Heart left ventricle (tissue), 16 donors: ENCODE results near the gene RPL5. TPM values are rescaled to one million over a fixed set of nuclear protein-coding genes. Genes with fewer than 3 reads are reported as not detected.
A peak's percentile ranks its signal among the peaks of the same experiment; 100 is the strongest.

Source experiments
- ATAC-seq, 4 donors: fragments of 200-7000 bp; cut with Tn5 transposase; one replicate each; pipeline ENCODE4 v1.9.1; 2020 to 2022; ENCODE audit warnings: moderate library complexity in 4 of 4, mild to moderate bottlenecking in 3 of 4, moderate number of reproducible peaks in 1 of 4
- DNase-seq, 5 donors: peaks; one replicate each; pipeline ENCODE4 v3.0.0-alpha.2; 2020
- H3K27ac ChIP-seq, 12 donors: fragments of 200-600 bp; sonication (generic) in 4 of 12; one replicate each; pipeline versions ENCODE4 v1.5.0 to v1.8.0; 2016 to 2022; ENCODE audit warnings: mild to moderate bottlenecking in 2 of 12
- H3K27me3 ChIP-seq, 9 donors: fragments of 200-600 bp; sonication (generic) in 2 of 9; one replicate each; pipeline versions ENCODE4 v1.5.1 to v1.8.0; 2016 to 2022; ENCODE audit warnings: mild to moderate bottlenecking in 3 of 9
- H3K36me3 ChIP-seq, 9 donors: fragments of 200-600 bp; sonication (generic) in 2 of 9; one replicate each; pipeline versions ENCODE4 v1.5.0 to v1.8.0; 2018 to 2022; ENCODE audit warnings: mild to moderate bottlenecking in 2 of 9
- H3K4me1 ChIP-seq, 12 donors: fragments of 200-600 bp; sonication (generic) in 4 of 12; one replicate each; pipeline versions ENCODE4 v1.5.0 to v1.8.0; 2016 to 2022; ENCODE audit warnings: mild to moderate bottlenecking in 3 of 12
- H3K4me3 ChIP-seq, 12 donors: fragments of 200-600 bp; sonication (generic) in 4 of 12; one replicate each; pipeline versions ENCODE4 v1.5.0 to v1.8.0; 2017 to 2022; ENCODE audit warnings: mild to moderate bottlenecking in 9 of 12, moderate library complexity in 4 of 12
- H3K9me3 ChIP-seq, 12 donors: fragments of 200-600 bp; sonication (generic) in 4 of 12; one replicate each; pipeline versions ENCODE4 v1.5.0 to v1.8.0; 2016 to 2022; ENCODE audit warnings: mild to moderate bottlenecking in 1 of 12
- CTCF ChIP-seq, 12 donors: fragments of 200-600 bp; sonication (generic) in 4 of 12; IDR thresholded peaks; one replicate each; pipeline versions ENCODE4 v1.5.0 to v1.8.0; 2018 to 2022; ENCODE audit warnings: antibody characterized with exemption in 12 of 12, mild to moderate bottlenecking in 5 of 12
- POLR2A ChIP-seq, 2 donors: fragments of 450-650 bp; IDR thresholded peaks; one replicate each; pipeline ENCODE4 v1.6.1; 2017; ENCODE audit warnings: antibody characterized with exemption in 2 of 2, mild to moderate bottlenecking in 2 of 2, moderate library complexity in 2 of 2
- WGBS, 4 donors: extraction: QIAGEN DNeasy Blood & Tissue Kit in 2 of 4; methylation state at CpG; one replicate each; pipeline versions ENCODE4 v1.1.5 to v1.1.7; 2013 to 2018; 5-methylcytosine and 5-hydroxymethylcytosine counted together
- intact Hi-C, 10 donors: fragments of 100-400 bp; cut with DNase I; formaldehyde crosslinking; loops; one replicate each; pipeline versions ENCODE4 v1.11.1 to v1.14.2; 2022
- polyA plus RNA-seq, 2 donors: library from polyadenylated mRNA; stranded (reverse); fragments of 200-250 nt; gene quantifications; one replicate each; pipeline ENCODE4 v1.2.3, GENCODE V29; 2013
- total RNA-seq, 9 donors: library from RNA; depleted of rRNA in 2 of 9; stranded (reverse); fragments of >200 nt in 2 of 9; fragmentation: NEBNext Ultra II Directional in 3 of 9; extraction: Animal tissue kit (Norgen Biotek cat#: 25700) in 3 of 9; gene quantifications; one replicate each; pipeline versions ENCODE4 v1.1.0 to v1.2.4, GENCODE V29; 2016 to 2023
- donor health status: ischemic (EF 13 %, LVEDD 7.1; RV severe dilation, severe dysfunction).
- donor health status: healthy with polysubstance abuse.
- donor health status: DM: no; HTN: yes; CAD: no.
- donor health status: DM: no; HTN: no; CAD: no.
- donor health status: ischemic (EF 25% LVEDD 6.9; RV normal size, moderate dysfunction).
- donor health status: ischemic (EF 25% LVEDD 5.7; RV mildly dilated, moderate dysfunction).
- donor health status: healthy.
- donor health status: DM: yes; HTN: yes; CAD: no.
- donor health status: ischemic (EF 35%, LVEDD 5.7; RV mildly dilated, moderate dysfunction).
- donor health status: nonischemic (EF 11% LVEDD 7.7; RV severe dilation, severe dysfunction).
- donor health status: DM: yes; HTN: yes; CAD: no.
- donor health status: PGD.
- donor health status: ischemic (EF 29% LVEDD 5.4; RV normal size, mild dysfunction).
- donor health status: nonischemic (EF 23%, LVEDD 6.1; RV moderate dilation, normal function).

RPL5 gene
- total and polyA plus RNA-seq, 11 donors, result 463 to 1,711 (median 644) TPM

GRCh38 chr1:92877792-92878191, 46.0 kb downstream of the RPL5 start:
- Histone ChIP-seq H3K9me3 (peaks cover 0 to 1% (median 0%) of the 10 kb centered on the region in 12 donors), H3K4me3 (no peak overlapping the region), H3K27ac (peak overlapping the region in 1 of 12 donors; percentile 12), H3K27me3 (no peaks in the 10 kb centered on the region), H3K4me1 (peaks cover 0 to 15% (median 0%) of the 10 kb centered on the region in 12 donors), H3K36me3 (peaks cover 0 to 12% (median 0%) of the 10 kb centered on the region in 9 donors)
- 72 to 79% (median 75%) methylated on average over 4 of the region's 4 CpGs for WGBS, 4 donors
- DNase-seq, result no peak
- intact Hi-C loops, result no loop called here
- TF ChIP-seq POLR2A (IDR thresholded peaks at IDR 0.05) (no peak), CTCF (IDR thresholded peaks at IDR 0.05) (no peak)
- no peak for ATAC-seq

- intact Hi-C loops, result no loop called here
- 83 to 87% (median 85%) methylated on average over 4 of the region's 4 CpGs for WGBS, 4 donors
- TF ChIP-seq CTCF (IDR thresholded peaks at IDR 0.05) (no peak), POLR2A (IDR thresholded peaks at IDR 0.05) (no peak)
These were observed 47.6 kb downstream of the RPL5 start for GRCh38 chr1:92879316-92879968.

GRCh38 chr1:92881391-92881790, 49.6 kb downstream of the RPL5 start:
- Histone ChIP-seq H3K9me3 (no peaks in the 10 kb centered on the region), H3K4me3 (no peak overlapping the region), H3K27me3 (no peaks in the 10 kb centered on the region), H3K27ac (no peak overlapping the region), H3K36me3 (no peaks in the 10 kb centered on the region), H3K4me1 (peaks cover 0 to 29% (median 0%) of the 10 kb centered on the region in 12 donors)
- ATAC-seq (no peak), DNase-seq (no peak)
- WGBS, 4 donors, result 87 to 94% (median 91%) methylated on average over 3 of the region's 3 CpGs
- intact Hi-C loops, result no loop called here
- TF ChIP-seq POLR2A (IDR thresholded peaks at IDR 0.05), result no peak
- TF ChIP-seq CTCF (IDR thresholded peaks at IDR 0.05), result no peak

More at GRCh38 chr1:92879316-92879968, 47.6 kb downstream of the RPL5 start:
- Histone ChIP-seq H3K27me3 (no peaks in the 10 kb centered on the region), H3K4me1 (peaks cover 0 to 29% (median 0%) of the 10 kb centered on the region in 12 donors), H3K4me3 (no peak overlapping the region), H3K27ac (no peak overlapping the region), H3K36me3 (peaks cover 0 to 9% (median 0%) of the 10 kb centered on the region in 9 donors), H3K9me3 (no peaks in the 10 kb centered on the region)
- DNase-seq (no peak), ATAC-seq (no peak)

GRCh38 chr1:92882819-92883218, 51.0 kb downstream of the RPL5 start:
- intact Hi-C loops, result no loop called here
- Histone ChIP-seq H3K36me3 (no peaks in the 10 kb centered on the region), H3K9me3 (no peaks in the 10 kb centered on the region), H3K27ac (peak overlapping the region in 1 of 12 donors; percentile 48), H3K27me3 (no peaks in the 10 kb centered on the region), H3K4me3 (no peak overlapping the region), H3K4me1 (peaks cover 0 to 23% (median 0%) of the 10 kb centered on the region in 12 donors)
- 41 to 46% (median 43%) methylated on average over 1 of the region's 1 CpG for WGBS, 4 donors
- no peak for TF ChIP-seq CTCF (IDR thresholded peaks at IDR 0.05)
- TF ChIP-seq POLR2A (IDR thresholded peaks at IDR 0.05), result no peak
- DNase-seq (peak in 1 of 5 donors; percentile 26), ATAC-seq (peak in 1 of 4 donors; percentile 49)
